COLO829 (cell line): ENCODE measurements around the gene CACNA1D.

ENCODE experiments used
- DNase-seq: peaks from one replicate; pipeline ENCODE4 v3.0.0; 2012; ENCODE audit warnings: low spot score

Gene CACNA1D

DNA sequence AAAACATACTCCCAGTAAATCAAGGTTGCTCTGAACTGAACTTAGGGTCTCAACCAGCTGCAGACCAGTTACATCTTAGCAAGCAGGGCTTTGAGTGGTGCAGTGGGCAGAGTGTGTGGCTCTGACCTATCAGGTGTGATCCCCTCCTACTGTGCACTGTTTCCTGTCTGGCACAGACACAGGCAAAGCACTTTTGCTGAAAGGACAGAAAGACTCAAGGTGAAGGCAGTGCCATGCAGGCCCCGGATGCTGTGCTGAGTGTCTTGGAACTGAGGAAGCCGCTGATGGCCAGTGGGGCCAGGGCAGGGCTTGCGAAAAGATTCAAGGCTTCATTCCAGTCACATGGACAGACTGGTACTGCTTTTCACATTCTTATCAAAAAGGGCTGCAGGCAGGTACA, 85.2 kb downstream of the CACNA1D start:
- DNase-seq = no peak

DNA sequence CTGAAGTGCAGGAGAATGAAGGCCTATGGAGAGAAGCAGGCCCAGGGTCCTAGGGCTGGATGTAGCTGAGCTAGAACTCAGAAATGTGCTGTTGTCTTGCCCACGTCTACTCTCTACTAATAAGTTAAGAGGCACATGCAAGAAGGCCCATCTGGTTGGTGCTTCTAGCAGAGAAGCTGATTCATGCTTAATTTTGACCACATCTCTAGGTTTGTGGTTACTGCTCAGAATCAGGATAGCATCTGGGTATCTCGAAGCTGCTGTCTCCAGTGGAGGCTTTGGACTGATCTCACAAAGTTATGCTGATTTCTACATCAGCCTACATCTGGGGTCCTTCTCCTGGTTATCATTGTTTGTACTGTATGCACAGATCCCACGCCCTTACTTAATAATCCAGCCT, 87.3 kb downstream of the CACNA1D start:
- DNase-seq = no peak

DNA sequence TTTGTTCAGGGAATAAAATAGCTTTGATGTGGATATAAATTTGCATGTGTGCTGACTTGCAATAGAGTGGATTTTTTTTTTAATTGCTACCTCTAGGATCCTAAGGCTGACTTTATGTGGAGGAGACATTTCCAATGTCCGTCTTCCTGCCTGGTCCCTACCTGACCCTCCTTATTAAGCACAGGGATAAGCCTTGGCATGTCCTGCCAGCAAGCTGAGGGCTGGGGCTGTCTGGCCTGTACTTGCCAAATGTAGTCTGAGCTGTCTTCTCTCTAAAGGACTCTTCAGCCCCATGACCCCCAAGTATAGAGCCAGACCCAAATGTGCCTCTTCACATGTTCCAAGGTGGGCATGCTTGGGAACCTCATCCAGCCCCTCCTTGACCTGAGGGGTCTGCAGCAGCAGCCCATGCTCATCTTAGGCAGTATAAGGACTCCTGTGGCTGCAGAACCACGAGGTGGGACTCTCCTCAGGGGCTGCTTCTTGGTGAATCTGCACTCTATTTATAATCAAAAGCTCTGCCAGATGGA, 88.8 kb downstream of the CACNA1D start:
- DNase-seq = no peak

DNA sequence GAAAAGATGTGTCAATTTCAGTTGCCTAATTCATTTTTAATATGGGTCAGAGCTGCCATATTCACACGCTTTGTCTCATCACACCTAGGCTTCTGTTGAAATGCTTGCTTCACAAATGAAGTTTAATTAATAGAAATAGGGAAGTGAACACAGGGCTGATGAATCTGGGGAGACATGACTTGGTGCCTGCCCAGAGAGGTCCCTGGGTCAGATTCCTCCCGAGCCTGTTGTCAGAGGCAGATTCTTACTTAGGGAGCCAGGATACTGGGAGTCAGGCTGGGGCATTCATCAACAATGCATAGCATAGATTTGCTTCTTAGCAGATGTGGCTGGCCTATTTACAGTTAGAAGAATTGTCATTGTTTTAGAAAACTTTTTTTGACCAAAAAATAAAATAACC, 90.6 kb downstream of the CACNA1D start:
- no peak for DNase-seq

DNA sequence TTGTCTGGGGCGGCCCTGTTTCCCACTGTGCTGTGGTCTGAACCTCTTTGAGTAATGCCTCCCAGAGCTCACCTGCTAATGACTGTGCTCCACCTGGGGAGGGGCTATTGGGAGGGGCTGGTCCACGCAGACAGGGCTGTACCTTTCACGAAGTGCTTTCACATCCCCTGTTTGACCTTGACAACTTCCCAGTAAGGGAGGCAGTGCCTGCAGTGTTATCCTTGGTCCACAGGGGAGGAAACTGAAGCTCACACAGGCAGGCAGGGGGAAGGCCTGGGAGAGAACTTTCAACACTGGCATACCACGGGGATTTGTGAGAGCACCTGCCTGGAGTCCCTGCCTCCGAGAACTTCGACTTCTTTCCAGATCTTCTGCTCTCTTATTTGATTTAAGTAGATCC, 91.2 kb downstream of the CACNA1D start:
- no peak for DNase-seq

DNA sequence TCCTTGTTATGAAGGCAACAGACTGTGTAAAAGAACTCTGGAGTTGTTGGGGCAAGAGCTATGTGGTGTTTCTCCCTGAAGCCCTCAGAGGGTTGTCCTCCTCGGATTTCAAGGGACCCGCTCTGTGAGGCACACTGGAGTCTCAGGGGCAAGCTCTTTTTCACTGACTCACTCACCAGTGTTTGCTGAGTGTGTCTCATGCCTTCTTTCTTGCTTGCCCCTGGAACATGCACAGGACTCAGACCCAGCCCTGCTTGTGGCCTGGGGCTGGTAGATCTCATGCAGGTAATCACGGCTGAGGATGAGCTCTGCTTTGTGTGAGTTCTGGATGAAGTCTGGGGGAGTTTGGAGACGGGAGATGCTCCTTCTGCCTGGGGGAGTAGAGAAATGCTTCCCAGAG, 93.7 kb downstream of the CACNA1D start:
- no peak for DNase-seq

DNA sequence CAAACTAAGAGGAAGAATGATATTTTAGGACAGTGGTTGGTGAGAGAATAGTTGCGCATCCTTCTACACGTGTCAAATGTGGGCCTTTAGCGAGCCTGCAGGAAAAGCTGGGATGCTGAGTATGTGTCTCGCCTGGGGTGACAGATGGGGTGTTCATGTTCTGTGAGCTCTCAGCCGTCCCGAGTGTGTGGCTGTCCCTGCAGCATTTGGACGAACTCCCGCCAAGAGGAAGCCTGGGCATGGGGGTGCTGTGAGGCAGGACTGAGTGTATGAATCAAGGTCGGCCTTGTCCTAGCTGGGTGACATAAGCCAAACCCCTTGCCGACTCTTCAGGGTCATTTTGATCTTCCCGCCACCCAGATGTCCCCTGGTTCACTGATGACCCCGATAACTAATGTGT, 94.8 kb downstream of the CACNA1D start:
- DNase-seq = no peak

DNA sequence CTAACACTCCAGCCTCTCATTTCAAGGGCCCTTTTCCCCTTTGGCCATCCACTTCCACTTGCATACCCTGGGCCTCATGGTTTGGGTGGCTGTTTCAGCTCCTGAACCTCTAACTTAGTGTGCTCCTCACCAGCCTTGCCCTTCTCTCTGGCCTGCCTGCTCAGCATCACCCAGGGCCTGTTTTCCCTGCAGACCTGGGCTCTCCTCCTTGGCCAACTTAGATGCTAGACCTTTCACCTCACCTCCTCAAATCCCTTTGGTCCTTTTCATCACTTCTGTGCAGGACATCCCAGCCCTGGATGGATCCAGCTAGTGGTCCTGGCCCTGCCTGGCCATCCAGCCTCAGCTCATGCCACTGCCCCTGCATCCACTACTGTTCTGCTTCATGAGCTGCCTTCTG, 95.4 kb downstream of the CACNA1D start:
- no peak for DNase-seq

DNA sequence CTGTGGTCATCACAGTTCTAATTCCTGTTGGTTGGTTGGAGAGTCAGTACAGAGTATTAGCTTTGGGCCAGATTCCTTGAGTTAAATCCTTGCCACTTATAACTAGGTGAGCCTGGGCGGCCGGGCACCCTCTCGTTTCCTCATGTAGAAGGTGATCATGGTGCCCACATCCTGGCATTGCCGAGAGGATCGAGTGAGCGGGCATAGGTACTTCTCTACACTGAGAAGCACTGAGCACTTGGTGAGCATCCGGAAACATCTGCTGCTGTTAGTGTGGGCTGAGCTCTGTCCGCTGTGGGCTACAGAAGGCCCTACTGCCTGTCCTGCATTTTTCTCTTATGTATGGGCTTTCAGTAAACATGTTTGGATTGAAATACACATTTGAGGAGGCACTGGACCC, 96.2 kb downstream of the CACNA1D start:
- DNase-seq = no peak

DNA sequence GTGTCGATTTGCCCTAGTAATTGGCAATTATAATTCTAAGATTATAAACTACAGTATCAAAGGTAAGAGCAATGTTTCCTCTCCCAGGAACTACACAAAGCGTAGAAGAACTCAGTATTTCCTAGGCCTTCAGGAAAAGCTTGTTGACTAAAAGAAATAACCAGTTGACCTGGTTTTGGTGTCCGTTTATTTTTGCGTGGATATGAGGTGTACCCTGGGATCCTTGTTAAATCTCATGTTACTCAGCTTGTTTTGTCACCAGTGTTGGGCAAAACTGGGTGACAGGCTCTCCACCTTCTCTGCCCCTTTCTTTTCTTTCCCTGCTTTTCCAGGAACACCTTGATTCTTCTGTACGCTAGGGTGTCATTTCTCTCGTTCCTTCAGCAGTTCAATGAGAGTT, 97.2 kb downstream of the CACNA1D start:
- no peak for DNase-seq

DNA sequence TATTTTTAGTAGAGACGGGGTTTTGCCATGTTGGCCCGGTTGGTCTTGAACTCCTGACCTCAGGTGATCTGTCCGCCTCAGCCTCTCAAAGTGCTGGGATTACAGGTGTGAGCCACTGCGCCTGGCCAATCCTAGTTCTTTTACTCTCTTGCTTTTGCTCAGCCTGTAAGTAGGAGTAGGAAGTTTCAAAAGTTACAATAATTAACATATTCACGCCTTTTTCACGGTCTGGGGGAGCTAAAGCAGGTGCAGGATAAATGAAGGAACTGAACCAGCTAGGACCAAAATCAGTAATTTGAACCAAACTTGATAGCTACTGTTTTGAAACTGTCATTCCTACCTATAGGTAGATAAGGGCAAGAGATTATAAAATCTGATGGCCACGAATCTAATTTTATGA, 98.5 kb downstream of the CACNA1D start:
- no peak for DNase-seq

DNA sequence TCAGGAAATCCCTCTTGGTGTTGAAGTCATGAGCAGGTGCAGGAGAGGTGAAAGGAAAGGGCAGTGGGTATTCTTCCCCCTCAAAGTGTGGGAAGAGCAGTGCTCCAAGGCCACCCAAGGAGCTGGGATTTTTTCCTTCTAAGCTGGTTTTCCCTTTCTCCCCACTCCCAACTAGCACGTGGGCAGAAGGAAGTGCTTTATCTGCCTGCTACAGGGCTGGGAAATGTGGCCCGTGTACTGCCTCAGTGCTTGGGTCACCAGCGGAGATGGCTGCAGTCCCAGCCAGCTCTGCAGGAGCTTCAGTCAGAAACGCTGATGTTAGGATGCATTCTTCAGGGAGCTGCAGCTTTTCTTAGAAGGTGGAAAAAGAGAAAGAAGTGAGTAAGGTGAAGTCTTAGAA, 99.2 kb downstream of the CACNA1D start:
- no peak for DNase-seq

DNA sequence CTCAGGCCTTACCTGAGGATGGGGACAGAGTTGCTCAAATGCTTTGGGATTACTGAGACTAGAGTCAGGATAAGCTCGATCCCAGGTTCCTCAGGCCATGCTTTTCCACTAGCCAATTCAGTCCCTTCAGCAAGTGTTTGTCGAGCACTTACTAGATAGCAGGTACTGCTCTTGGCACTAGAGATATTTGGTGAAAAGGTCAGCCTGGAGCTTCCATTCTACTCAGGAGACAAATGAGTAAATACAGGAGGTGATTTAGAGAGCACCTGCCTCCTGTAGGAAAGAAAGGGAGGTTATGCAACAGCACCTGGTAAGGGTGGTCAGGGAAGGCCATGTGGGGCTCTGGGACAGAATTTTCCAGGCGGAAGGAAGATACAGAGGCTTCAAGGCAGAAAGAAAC, 99.9 kb downstream of the CACNA1D start:
- DNase-seq = no peak

DNA sequence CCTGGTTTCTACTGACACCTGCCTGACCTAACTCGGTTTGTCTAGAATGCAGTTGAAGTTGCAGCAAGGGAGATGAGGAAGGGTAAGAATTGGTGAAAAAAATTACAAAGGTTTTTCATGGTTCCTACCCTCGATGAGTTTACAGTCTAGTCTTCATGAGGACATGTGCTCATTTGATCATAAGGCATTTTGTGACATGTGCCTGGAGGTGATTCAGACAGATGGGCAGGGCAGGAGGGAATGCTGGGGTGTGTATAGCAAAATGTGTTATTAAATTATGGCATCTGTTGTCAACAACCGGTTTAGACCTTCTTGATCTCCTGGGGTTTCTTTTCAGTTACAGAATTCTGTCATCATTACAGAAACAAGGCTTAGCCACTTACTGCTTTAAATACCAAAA, 101.2 kb downstream of the CACNA1D start:
- no peak for DNase-seq

DNA sequence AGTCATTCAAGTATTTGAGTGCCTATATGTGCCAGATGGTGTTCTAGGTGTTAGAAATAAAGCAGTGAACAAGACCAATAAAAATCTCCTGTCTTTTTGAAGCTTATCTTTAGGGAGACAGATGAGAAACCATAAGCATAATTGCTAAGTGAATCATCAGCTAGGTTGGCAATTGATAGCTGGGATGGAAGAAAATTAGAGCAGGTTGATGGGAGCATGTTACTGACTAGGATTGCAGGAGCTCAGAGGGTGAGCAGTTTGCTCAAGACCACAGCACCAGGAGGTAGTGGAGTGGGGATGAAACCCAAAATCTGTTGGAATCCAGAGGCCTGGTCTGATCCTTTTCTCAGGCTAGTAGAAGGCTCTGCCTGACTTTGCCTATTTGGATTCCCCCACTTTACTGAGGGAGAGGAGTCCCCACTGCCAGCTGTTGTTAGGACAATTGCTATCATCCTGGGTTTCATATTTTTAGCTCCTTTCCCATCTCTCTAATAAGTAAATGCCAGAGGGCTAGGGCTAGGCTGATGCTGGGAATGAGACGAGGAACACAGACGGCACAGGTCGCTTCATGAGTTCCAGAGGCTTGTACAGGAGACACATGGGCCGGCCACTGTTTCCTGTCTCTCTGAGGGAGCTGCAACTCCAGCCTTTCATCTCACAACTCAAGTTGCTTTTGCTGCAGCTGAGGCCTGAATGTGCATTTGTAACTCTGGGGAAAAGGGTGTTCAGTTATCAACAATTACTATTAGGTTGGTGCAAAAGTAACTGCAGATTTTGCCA, 102.9 kb downstream of the CACNA1D start:
- no peak for DNase-seq

DNA sequence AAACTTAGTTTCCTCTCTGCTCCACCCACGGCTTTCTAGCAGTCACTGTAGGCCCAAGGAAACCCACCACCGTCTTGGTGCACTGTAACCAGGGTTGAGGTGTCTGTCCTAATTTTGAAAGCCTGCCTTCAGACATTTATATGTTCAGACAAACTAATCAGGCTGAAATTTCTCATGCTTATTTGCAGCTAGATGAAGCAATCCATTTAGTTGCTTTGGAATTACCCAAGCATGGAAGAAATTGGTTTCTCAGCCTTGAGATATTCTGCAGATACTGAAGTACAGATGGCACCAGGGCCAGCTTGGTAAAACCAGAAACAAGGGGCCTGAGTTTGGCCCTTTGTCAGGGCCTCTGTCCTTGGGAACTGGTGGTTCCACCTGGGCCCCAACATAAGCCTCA, 105.4 kb downstream of the CACNA1D start:
- no peak for DNase-seq

DNA sequence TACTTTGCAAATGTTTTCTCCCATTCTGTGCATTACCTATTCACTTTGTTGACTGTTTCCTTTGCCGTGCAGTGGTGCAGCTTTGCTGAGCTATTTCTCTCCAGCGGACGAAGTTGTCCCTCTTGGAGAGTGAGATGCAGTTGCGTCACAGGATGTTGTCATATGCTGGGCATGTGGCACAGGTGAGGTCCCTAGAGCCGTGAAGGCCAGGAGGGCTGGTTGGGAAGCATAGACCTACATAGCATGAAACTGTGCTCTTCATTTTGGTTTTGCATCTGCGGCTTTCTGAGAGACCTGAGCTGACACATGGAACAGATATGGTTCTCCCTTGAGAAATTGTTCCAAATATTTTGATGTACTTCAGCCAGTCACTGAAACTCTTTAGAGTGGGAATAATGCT, 108.5 kb downstream of the CACNA1D start:
- DNase-seq = no peak

DNA sequence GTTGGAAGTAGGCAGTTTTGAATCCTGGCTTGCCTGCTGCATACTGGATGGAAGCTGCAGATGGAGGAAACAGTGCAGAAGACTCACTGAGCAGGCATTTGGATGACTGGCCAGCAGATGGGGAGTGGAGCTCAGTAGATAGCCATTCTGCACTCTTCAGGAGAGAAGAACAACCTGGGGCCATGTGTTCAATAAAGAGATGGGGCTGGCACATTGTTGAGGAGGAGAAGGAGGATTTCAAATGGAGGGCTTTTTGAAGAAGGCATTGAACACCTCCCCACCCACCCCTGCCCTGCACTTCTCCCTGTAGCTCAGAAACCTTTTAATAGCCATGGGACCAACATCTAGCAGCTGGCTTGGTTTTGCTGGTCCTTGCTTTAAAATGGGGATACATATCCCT, 109.8 kb downstream of the CACNA1D start:
- DNase-seq = no peak

DNA sequence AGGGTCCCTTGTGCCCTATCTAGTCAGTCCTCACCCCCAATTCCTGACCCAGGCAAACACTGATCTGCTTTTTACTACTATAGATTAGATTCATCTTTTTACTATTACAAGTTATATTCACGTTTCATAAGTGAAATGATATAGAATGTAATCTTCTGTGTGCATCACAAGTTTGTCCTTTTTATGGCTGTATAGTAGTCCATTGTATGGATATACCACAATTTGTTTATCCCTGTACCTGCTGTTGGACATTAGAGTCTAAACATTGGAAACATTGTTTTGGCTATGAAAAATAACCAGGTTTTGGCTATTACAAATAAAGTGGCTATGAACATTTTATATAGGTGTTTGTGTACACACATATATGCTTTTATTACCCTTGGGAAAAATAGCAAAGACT, 112.4 kb downstream of the CACNA1D start:
- DNase-seq = no peak

DNA sequence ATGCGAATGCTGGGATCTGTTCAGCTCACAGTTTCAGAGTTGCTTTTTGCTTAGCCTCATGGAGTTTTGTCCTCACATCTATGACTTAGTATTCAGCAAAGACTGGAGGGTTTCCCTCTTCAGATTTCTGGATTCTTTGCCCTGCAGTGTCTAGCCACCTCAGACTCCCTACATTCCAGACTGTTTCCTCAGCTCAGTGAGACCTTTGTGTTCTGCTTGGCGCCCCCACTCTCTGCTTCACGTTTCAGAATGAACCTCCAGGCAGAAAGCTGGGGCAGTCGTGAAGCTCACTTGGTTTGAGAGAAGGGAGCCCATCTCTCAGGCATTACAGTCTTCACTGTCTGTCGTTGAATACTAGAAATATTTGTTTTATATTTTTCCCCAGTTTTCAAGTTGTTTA, 118.1 kb downstream of the CACNA1D start:
- DNase-seq = no peak

DNA sequence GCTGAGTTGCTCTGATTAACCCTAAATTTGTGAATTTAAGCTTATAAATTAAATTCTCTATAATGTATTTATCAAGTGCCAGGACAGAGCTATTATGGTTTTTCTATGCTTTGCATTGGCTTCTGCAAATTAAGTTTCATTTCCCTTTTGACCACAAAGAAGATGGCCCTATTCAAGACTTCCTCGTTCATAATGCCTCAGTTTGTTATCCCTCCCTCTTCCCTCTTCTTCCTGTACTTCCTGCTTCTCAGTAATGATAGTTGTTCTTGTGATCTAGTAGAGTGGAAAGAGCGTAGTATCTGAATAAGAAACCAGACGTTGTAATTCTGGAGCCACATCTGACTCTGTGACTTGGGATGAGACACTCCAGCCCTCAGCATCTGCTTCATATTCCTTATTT, 118.7 kb downstream of the CACNA1D start:
- no peak for DNase-seq

DNA sequence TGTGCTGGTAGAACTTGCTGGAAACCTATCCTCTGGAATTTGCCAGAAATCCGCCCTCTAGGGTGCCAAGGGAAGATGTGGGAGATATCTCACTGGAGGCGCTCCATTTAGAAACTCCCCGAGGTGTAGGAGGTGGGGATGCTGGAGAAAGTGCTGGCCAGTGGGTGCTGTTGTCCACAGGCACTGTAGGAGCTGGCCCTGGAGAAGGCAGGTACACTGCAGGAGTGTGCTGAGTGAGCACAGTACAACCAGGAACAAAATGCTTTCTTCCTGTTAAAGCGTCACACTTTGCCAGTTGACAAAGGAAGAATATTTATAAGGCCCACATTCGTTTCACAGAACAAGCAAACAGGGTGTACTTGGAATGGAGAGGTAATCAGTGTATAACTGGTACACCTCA, 119.9 kb downstream of the CACNA1D start:
- no peak for DNase-seq

DNA sequence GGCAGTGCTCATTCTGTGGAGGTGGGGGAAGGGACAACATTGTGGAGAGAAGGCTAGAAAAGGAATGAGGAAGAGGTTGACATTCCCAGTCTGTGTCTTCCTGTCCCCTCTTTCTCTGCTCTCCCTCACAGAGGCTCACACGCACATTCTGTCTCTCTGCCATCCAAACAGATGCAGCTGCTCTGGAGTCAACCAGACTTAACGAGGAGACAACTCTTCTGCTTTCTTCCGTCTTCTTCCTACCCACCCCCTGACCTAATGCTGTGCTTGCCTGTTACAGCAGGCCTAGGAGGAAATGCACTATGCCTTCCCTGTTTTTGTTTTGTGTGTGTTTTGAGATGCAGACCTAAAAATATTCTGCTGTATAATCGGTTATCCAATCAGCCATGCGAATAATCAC, 121.9 kb downstream of the CACNA1D start:
- DNase-seq = no peak
